Astrocyte of the hippocampus (primary cell): ENCODE measurements around the gene RBM20.
"Not testable (repeated sequence)": the region's sequence is repeated elsewhere in the genome, so short reads cannot be mapped to it uniquely, and the experiment has no call there.

Experiments used
- DNase-seq: peaks from one replicate; pipeline ENCODE4 v3.0.0; 2011; ENCODE audit warnings: low read depth, low spot score

RBM20 gene

GRCh38 chr10:110643653-110644597 lies at the start of gene RBM20:
Gene RBM20 (plus strand): TSS chr10:110644336. CDS start chr10:110644455, 119 bp downstream.
- DNase-seq, result peak; percentile 74

DNA sequence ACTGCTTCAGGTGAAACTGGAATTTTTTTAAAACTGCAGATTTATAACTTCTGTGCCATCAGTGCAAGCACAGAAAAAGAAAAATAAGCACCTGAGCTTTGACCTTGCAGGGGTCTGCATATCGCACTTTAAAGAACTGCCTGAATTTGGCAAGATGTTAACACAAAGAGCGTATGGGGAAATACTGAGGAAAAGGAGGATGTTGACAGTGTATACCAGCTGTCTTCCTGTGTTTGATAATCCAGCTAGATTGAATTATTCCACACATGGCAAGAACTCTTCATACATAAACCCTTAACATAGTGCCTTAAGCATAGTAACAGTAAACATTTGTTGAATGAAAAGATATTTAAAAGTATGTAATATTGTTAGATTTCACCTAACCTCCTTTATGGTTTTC lies 46.7 kb upstream of the RBM20 start:
- DNase-seq, result no peak

GRCh38 chr10:110600487-110601101 lies 43.5 kb upstream of the RBM20 start:
- peak; percentile 77 for DNase-seq

DNA sequence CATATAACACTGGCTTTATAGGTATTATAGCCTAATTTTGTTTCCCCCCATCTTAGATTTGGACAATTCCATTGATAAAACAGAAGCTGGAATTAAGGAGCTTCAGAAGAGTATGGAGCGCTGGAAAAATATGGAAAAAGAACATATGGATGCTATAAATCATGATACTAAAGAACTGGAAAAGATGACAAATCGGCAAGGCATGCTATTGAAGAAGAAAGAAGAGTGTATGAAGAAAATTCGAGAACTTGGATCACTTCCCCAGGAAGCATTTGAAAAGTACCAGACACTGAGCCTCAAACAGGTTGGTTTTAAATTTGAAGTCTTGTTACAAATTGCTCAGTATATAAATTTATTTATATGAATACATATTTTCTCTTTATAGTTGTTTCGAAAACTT lies 42.6 kb upstream of the RBM20 start:
- DNase-seq, result no peak

DNA sequence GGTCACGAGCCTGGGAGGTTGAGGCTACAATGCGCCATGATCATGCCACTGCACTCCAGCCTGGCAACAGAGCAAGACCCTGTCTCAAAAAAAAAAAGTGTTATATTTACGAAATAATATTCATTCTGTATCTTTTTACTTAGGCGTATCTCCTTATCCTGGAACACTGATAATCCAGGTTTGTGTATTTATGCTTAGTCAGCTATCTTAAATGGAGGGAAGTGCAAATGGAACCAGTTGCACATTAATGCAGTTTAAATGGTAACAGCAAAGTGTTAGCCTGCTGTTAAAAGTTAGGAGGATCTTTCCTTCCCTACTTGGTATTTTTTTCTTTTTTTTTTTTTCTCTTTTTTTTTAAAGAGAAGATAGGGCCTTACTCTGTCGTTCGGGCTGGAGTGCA lies 36.0 kb upstream of the RBM20 start:
- no peak for DNase-seq

GRCh38 chr10:110609605-110610004 lies 34.5 kb upstream of the RBM20 start:
- DNase-seq, result peak; percentile 13

DNA sequence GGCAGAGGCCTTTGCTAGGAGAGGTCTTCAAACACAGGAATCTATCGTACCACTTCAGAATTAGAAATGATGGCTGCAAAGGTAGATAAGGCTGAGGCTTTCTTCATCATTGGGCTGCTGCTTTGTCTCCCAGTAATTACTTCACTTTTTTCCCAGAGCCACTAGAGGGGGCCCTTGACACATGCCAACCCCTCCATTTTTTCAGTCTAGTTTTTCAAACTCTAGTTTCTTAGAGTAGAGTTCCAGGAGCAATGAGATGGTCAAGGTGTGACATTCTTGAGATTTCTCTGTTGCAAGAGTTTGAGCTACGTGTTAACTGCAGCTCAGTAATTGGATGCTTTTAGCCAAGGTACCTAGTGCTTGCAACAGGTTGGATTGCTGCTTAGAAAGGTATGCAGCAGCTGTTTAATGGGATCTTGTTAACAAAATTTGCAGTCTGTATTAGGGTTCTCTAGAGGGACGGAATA lies 33.8 kb upstream of the RBM20 start:
- peak; percentile 76 for DNase-seq

- not testable (repeated sequence) for DNase-seq
Measured at GRCh38 chr10:110610781-110611180, 33.4 kb upstream of the RBM20 start.

DNA sequence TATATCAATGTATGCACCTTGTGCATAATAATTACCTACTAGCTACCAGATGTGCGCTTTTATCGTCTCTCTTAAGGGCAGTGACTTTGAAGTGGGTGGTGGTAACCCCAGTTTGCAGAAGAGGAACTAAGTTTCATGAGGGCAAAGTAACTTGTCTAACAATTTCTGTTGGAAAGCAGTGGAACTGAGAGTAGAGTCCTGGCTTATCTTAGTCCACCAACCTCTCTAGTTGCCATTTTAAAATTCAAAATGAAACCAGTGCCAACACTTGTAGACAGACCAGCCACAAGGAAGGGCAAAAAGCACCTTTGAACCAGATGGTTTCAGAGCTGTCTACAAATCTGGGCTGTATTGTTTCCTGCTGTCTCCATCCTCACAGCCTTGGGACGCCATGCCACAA lies 32.0 kb upstream of the RBM20 start:
- no peak for DNase-seq

DNA sequence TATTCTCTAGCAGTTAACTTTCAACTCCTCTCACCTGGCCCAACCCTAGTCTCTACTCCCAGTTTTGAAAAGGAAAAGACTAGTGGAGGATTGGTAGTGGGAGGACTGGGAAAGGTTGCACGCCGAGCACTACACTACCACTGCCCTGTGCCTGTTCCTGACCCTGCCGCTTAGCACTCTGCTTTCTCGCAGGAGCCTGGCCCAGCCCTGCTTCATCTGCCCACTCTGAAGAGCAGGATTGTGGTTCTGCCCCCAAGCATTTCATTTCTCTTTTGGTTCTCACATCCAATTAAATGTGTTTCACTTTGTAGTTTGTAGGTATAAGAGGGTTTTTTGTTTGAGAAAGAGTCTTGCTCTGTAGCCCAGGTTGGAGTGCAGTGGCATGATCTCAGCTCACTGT lies 31.5 kb upstream of the RBM20 start:
- DNase-seq, result no peak

DNA sequence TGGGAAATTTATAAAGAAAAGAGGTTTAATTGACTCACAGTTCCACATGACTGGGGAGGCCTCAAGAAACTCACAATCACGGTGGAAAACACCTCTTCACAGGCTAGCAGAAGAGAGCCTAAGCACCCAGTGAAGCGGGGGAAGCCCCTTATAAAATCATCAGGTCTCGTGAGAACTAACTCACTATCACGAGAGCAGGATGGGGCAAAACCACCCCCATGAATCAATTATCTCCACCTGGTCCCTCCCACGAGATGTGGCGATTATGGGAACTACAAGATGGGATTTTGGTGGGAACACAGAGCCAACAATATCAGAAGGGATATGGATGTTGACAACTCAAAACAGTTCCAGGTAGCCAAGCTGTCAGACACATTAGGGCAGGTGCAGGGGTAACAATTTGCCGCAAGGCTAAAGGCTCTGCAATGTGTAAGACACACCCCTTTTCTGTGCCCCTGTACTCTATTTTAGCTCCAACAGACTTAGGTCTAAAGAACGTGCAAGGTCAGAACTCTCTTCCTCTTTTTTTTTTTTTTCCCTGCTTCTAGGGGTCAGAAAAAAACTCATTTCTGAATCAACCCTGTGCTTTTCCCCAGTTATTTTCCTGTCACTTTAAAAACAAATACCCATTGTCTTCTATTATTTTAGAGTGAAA lies 30.7 kb upstream of the RBM20 start:
- DNase-seq, result no peak

DNA sequence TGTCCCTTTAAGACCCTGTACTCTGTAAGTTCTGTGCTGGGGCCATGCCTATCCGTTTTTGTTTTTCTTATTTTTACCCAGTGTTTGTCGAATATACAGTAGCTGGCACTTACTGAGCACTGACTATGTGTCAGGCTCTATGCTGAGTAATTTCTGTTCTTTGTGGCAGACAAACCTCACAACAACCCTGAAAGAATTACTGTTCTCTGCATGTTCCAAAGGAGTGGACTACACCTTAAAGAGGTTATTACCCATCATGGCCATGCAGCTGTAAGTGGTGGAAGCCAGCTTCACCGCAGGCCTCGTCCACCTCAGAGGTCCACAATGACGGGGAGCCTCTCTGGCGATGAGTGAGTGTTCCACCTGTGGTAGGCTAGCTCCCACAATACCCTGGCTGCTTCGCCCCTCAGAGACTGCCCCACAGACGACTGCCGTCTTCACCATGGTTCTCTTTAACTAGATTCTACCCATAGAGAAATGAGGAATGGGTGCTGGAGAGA lies 30.1 kb upstream of the RBM20 start:
- no peak for DNase-seq

DNA sequence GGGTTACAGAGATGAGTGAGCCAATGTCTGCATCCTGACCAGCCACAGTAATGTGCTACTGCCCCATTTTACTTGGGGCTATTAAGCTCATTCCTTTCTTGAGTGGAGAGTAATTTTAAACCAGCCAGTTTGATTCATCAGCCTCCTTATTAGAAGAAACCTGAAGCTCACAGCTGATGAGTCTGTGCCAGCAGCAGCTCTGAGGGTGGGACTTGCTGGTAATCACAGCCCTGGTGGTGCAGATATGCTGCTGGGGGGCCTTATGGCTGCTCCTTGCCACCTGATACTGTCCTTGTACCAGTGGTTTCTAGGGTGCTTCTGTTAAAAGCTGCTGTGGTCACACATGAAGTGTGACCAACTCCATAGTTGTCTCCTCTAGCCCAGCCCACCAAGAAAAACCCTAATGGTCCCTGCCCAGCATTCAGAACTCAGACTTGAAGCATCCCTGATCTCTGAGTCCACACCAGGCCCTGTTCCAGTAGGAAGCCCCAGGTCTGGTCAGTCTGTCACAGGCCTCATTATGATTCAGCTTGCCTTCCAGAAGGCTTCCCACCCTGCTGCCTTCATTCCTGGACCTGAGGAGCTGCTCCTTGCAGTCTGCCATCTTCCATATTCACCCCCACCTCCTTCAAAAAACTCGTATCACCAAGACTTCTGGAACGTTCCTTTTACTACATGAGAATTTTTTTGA lies 28.9 kb upstream of the RBM20 start:
- peak; percentile 41 for DNase-seq

DNA sequence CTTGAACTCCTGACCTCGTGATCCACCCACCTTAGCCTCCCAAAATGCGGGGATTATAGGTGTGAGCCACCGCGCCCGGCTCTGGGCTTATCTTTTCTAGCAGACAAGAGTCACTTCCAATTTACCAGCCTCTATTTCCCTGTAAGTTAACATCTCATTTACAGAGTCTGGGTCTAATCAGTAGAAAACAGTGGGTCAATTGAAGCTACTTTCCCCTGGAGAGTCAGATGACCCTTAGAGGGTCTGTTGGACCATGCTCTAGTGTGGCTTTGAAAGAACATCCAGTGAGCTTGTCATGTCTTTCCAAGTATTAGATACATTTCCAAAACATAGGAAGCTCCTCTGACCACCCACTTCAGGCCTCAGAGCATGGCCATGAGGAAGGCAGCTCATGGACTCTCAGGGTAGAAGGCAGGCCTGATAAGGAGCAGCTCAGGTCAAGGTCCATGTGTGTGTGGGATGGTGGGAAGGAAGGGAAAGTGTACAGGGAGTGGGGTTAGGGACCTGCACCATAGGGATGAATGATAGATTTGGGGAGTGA lies 27.6 kb upstream of the RBM20 start:
- DNase-seq, result no peak

DNA sequence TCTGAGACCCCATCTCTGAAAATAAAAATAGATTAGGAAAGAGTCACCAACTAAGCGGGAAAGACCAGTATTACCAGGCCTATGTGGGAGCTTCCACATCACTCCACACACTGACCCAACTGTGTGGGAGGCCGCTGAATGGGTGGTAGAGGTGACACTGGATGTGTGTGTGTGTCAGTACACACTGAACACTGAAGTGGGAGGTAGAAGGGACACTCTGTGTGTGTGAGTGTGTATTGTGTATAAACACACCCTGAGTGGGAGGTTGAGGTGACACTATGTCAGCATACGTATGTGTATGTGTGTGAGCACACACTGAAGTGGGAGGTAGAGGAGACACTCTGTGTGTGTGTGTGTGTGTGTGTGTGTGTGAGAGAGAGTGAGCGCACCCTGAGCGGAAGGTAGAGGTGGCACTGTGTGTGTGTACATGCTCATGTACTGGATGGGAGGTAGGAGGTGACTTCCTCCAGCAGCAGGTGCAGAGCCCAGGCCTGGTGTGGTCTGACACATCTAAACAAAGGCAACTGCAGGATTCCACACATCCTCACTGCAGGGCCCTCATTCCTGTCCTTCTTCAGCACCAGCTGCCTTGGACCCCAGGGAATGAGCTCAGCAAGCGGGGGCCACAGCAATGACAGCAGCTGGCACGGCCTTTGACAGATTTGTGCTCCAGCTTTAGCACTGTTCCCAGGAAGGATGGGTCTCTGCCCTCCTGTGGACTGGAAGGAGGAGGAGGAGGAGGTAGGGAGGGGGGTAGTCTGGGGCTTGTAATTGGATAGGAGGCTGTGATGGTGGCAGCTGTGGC lies 26.5 kb upstream of the RBM20 start:
- DNase-seq, result no peak

DNA sequence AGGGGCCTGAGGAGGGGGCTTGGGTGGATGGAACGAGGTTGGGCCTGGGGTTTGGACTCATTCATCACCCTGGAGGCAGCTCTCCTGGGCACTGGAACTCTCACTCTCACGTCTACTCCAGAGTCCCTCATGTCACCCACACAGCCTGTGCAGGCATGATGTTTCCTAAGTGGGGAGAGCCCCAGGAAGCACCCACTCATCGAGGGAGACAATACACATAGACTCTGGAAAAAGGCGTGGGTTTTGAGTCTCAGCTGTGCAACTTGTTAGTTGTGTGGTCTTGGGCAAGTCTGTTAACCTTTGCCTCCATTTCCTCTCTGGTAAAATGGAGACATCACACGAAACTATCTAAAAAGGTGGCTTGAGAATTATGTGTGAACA lies 25.9 kb upstream of the RBM20 start:
- DNase-seq, result no peak

GRCh38 chr10:110619514-110620397 lies 24.4 kb upstream of the RBM20 start:
- no peak for DNase-seq

DNA sequence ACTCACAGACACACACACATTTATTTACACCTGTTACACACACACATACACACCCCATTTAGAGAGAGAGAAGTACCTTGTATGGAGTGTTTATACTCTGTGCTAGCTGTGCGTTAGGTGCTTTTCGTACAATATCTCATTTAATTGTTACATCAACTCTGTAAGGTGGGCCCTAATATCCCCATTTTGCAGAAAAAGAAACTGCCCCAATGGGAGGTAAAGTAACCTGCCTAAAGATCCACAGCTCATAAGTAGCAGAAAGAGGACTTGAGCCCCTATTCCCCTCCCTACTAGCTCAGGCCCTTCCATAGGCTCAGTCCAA lies 23.8 kb upstream of the RBM20 start:
- no peak for DNase-seq

- DNase-seq, result not testable (repeated sequence)
Measured at GRCh38 chr10:110623316-110623715, 20.8 kb upstream of the RBM20 start.
